NCI-H446 treated with DMSO at 0.1 percent for 48 hours (cell line): ENCODE data around the gene EIF5AL1.

Experiments
- DNase-seq: peaks from one replicate; lab custom pipeline; 2025; lab: John Stamatoyannopoulos, UW

Gene EIF5AL1

DNA sequence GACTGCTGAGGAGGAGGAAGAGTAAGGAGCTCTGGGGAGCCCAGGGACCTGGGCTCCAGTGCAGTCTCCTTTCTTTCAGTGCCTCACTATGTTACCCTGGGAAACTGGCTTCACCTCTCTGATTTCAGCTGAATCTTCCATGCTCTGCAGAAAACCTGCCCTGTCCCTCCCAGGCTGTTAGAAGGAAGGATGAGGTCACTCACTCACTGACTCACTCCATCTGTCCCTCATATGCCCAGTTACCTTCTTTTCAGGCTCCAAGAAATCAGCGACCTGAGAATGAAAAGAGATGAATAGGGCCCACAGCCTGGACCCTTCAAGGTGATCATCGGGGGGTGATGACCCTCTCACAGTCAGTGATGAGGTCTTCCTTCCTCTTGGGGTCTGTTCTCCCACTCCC is 47.4 kb downstream of the EIF5AL1 start:
- no peak for DNase-seq

GRCh38 chr10:79560160-79560709 is 47.9 kb downstream of the EIF5AL1 start, which contains the start of gene SFTPA2:
Gene SFTPA2, minus strand, starts transcription at chr10:79560407. Its CDS starts 924 bp downstream, at chr10:79559483.
- no peak for DNase-seq

- no peak for DNase-seq
Measured at GRCh38 chr10:79561257-79561656, 48.9 kb downstream of the EIF5AL1 start.

DNA sequence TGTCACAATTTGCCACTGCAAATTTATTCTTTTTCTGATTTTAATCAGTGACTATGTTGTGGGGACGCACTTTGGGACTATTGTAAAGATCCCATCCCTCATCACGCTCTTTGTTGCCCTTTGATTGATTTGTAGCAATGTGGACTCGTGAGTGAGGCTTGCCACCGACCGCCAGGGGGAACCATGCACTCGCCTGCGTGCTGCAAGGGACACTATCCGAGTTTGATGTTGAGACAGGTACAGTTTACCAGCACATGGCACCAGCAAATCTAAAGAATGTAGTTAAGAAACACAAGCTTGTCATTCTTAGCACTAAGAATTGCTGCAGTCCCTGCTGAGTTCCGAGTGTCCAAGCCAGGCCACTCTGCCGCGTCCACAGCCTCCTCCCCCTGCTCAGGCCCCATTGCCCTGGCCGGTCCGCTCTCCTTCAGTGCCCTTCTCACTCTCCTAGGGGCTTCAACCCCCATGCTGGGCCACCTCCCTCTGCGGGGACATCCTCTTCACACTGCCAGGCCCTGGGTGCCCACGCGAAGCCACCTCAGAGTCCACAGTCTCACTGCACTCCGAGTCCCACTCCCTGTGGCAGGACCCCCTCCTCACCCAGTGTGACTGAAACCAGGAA is 49.9 kb downstream of the EIF5AL1 start:
- no peak for DNase-seq

DNA sequence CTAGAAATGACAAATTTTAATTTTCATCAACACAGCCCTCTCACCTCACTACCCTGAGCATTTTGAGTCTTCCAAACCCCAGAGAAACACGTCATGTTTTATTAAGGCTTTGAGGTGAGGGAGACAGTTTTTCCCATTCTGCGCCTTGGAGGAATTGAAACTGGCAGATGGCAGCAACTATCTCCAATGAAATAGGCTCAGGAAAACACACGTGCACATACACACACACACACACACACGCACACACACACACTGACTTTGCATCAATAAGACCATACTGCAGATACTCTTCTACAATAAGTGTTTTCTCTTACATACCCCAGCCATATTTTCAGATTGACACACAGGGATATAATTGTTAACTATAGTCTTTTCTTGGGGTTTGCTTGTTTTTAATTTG is 51.1 kb downstream of the EIF5AL1 start:
- no peak for DNase-seq
